SK-N-MC (cell line): ENCODE data around the gene INS.

Source experiments
- DNase-seq: peaks from one replicate; pipeline ENCODE4 v3.0.0-alpha.2; 2011; ENCODE audit warnings: low read depth, low spot score
- H3K27ac ChIP-seq: fragments of 200-600 bp; sonication (generic); 2 replicates; pipeline ENCODE4 v1.5.1; 2016; ENCODE audit warnings: mixed run types
- H3K36me3 ChIP-seq: fragments of 200-600 bp; sonication (generic); 2 replicates; pipeline ENCODE4 v1.6.1; 2017; ENCODE audit warnings: antibody characterized with exemption, low read length, mixed read lengths; ENCODE audit not compliant: insufficient read depth
- H3K4me3 ChIP-seq: fragments of 200-600 bp; sonication (generic); 2 replicates; pipeline ENCODE4 v1.5.1; 2016
- H3K9ac ChIP-seq: fragments of 200-600 bp; sonication (generic); 2 replicates; pipeline ENCODE4 v1.8.0; 2017; ENCODE audit warnings: mixed run types, mixed read lengths; ENCODE audit not compliant: insufficient read length
- H3K9me3 ChIP-seq: fragments of 200-600 bp; sonication (generic); 2 replicates; pipeline ENCODE4 v1.6.1; 2017; ENCODE audit warnings: low read depth, mild to moderate bottlenecking, antibody characterized with exemption, low read length, moderate library complexity, mixed read lengths
- EZH2 ChIP-seq: fragments of 200-600 bp; sonication (generic); IDR thresholded peaks from one replicate; pipeline ENCODE4 v1.6.1; 2017; ENCODE audit warnings: antibody characterized with exemption
- FOXP2 ChIP-seq: optimal IDR thresholded peaks from 2 replicates; pipeline ENCODE3; 2011; ENCODE audit warnings: mild to moderate bottlenecking, moderate library complexity; ENCODE audit not compliant: insufficient read depth; ENCODE audit errors: extremely low read length, control extremely low read depth
- POLR2AphosphoS5 ChIP-seq: IDR thresholded peaks from 2 replicates; pipeline ENCODE4 v1.6.1; 2012; ENCODE audit warnings: mild to moderate bottlenecking, low read depth, low read length, borderline replicate concordance

The INS gene

GRCh38 chr11:2205981-2206690, 45.1 kb upstream of the INS start:
- Histone ChIP-seq H3K27ac (no peak overlapping the region), H3K9me3 (no peaks in the 10 kb centered on the region), H3K36me3 (no peaks in the 10 kb centered on the region), H3K4me3 (no peak overlapping the region), H3K9ac (no peak overlapping the region)
- no peak for DNase-seq
- TF ChIP-seq POLR2AphosphoS5 (no peak), FOXP2 (no peak), EZH2 (no peak)

- TF ChIP-seq FOXP2 (no peak), POLR2AphosphoS5 (no peak), EZH2 (no peak)
- Histone ChIP-seq H3K27ac (no peak overlapping the region), H3K9ac (no peak overlapping the region), H3K4me3 (no peak overlapping the region), H3K9me3 (no peaks in the 10 kb centered on the region), H3K36me3 (no peaks in the 10 kb centered on the region)
- no peak for DNase-seq
Measured at GRCh38 chr11:2205214-2205720, 44.3 kb upstream of the INS start.

DNA sequence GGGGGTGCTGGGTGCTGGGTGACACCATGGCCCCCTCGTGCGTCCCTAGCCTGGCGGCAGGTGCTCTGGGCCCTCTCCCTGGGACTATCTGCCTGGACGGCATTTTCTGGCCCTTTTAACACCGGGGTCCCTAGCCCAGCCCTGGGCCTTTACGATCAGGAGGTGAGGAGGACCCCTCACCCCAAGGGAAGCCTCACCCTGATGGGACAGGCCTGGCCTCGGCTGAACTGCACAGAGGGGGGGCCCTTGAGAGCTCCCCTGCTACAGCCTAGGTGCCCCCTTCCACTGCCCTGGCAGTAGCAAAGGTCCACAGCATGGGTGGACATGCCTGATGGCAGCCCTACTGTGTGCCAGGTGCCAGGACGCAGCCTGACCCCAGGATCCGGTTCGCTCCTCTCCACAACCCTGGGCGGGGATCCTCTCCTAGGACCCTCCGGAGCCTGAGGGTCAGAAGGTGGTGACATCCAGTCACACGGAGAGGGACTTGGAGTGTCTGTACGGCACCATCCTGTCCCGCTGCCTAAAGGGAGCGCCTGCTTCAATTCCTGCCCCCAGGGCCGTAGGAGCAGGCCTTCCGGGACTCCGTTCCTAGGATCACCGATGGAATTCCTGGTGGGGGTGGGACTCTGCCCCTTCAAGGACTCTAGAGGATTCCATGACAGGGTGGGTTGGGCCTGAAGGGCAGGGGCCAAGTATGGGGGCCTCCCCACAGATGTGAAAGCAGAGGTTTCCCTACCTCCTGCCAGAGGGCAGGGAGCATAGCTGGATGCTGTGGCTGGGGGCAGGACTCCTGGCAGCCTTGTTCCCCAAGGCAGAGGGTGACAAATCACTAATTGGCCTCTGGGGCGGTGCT, 43.6 kb upstream of the INS start:
- Histone ChIP-seq H3K4me3 (no peak overlapping the region), H3K9me3 (no peaks in the 10 kb centered on the region), H3K9ac (no peak overlapping the region), H3K36me3 (no peaks in the 10 kb centered on the region), H3K27ac (no peak overlapping the region)
- TF ChIP-seq POLR2AphosphoS5 (no peak), FOXP2 (no peak), EZH2 (no peak)
- no peak for DNase-seq

DNA sequence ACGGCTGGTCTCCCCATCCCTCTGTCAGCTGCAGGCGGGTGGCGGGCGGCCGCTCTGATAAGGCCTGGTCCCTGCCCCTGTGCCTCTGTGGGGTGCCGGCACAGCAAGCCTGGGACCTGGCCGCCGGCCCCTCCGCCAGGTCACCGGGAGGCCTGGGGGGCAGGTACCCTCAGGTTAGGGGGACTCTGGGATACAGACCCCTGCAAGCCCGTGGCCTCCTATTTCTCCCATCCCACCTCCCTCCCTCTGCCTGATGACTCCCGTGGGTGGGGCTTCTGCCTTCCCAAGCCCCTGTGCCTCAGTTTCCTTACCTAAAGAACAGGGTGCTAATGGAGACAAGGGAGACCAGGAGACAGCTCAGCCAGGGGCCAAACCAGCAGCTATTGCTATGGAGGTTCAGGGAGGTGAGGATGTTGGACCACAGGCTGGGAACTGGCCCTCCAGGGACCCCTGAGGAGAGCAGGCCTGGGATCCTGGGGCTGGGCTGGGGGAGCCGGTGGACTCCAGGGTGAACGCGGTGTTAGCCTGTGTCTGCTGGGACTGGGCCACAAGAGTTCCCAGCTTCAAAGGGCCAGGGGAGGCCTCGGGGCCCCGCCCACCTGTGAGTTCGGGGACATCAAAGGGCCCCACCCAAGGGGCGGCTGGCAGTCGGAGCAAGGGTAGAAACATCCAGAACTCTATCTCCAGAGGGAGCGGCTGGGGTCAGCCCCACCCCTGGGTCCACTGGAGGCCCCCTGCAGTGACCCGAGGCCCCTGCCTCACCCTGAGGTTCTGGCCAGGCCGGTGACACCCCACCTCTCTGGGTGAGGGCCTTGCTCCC, 42.6 kb upstream of the INS start:
- Histone ChIP-seq H3K27ac (no peak overlapping the region), H3K36me3 (no peaks in the 10 kb centered on the region), H3K9ac (no peak overlapping the region), H3K9me3 (no peaks in the 10 kb centered on the region), H3K4me3 (no peak overlapping the region)
- no peak for TF ChIP-seq EZH2
- TF ChIP-seq POLR2AphosphoS5: no peak
- no peak for TF ChIP-seq FOXP2
- DNase-seq: no peak

DNA sequence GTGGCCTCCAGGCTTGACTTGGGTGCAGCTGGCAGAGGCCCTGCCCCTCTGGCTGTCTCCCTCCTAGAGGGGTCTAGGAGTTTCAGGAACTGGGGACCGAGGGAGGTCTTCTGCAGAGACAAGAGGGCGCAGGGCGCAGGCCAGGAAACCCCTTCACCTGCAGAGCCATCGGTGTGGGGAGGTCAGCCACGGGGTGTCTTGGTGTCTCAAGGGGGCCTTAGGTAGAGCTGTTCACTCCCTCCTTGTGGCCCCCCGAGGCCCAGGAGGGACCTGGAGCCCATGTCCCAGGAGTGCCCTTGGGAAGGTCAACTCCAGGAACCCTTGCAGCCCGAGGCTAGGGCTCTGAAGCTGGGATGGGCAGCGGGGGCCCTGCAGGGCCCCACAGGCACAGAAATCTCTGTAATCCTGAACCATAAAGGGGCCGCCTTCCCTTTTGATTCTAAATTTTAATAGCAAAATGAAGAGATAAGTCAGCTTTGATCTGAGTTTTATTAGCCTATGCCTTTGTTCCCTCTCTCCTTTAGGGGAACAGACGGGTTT, 42.0 kb upstream of the INS start:
- no peaks in the 10 kb centered on the region for H3K36me3 ChIP-seq
- no peak overlapping the region for H3K4me3 ChIP-seq
- no peak for DNase-seq
- H3K27ac ChIP-seq: no peak overlapping the region
- no peak overlapping the region for H3K9ac ChIP-seq
- H3K9me3 ChIP-seq: no peaks in the 10 kb centered on the region
- TF ChIP-seq FOXP2 (no peak), POLR2AphosphoS5 (no peak), EZH2 (no peak)

GRCh38 chr11:2202071-2202899, 41.3 kb upstream of the INS start:
- no peak for DNase-seq
- Histone ChIP-seq H3K4me3 (no peak overlapping the region), H3K9me3 (no peaks in the 10 kb centered on the region), H3K36me3 (no peaks in the 10 kb centered on the region), H3K9ac (no peak overlapping the region), H3K27ac (no peak overlapping the region)
- TF ChIP-seq EZH2: no peak
- no peak for TF ChIP-seq FOXP2
- no peak for TF ChIP-seq POLR2AphosphoS5

DNA sequence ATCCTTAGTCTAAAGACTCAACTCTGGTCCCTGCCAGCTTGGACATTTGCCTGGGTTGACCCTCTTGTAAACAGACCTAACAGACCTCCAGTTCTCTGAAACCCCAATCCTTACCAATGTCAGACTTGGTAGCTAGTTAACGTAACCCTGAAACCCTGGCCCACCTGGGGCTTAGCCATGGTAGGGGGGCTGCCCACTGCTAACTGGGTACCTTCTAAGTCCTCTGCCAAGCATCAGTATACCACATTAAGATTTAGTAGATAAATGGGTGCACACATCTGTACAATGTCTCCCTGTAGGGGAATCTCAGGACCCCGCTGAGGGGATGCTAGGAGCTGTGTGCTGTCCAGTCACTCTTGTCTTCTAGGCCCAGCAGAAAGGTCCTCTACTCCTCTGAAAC, 40.5 kb upstream of the INS start:
- H3K27ac ChIP-seq: no peak overlapping the region
- no peak overlapping the region for H3K4me3 ChIP-seq
- DNase-seq: no peak
- no peaks in the 10 kb centered on the region for H3K9me3 ChIP-seq
- TF ChIP-seq POLR2AphosphoS5: no peak
- TF ChIP-seq EZH2: no peak
- TF ChIP-seq FOXP2: no peak
- no peak overlapping the region for H3K9ac ChIP-seq
- H3K36me3 ChIP-seq: no peaks in the 10 kb centered on the region
